Measurements from ENCODE around the gene ASTN2.

The ASTN2 gene

DNA sequence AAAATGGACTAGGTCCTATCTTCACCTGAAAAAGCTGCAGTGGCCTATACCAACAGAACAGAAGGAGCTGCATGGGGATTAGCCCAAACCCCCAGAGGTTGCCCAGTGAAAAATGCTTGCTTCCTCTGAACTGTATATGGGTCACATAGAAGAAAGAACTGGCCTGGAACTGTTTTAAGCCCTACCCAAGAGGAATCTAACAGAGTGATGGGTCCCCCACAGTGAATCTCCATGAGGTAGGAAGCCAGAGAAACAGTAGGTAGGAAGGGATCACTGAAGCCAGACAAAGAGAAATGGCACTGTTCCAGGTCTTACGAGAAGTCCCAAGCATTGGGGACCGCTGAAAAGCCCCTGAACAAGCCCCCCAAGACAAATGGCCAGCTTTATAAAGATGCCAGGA, 756.6 kb downstream of the ASTN2 start:
- DNase-seq (ENCODE audit: low read depth), result no peak

DNA sequence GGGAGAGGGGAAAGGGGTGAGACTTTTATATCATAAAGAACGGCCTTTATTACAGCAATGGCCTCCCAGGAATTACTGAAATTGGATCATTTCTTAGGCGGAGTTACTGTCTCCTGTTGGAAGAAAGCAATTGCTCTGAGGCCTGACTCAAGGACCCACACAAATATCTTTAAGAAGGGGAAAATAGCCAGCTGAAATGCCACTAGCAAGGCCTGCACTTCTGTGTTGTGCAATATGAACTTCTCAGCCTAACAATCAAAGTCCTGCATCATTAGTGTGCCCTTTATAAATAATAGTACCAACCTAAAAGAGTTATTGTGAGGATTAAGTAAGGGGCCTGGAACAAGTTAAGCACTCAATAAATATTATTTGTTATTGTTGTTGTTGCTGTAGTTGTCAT, 757.9 kb downstream of the ASTN2 start:
- DNase-seq (ENCODE audit: low read depth), result no peak

DNA sequence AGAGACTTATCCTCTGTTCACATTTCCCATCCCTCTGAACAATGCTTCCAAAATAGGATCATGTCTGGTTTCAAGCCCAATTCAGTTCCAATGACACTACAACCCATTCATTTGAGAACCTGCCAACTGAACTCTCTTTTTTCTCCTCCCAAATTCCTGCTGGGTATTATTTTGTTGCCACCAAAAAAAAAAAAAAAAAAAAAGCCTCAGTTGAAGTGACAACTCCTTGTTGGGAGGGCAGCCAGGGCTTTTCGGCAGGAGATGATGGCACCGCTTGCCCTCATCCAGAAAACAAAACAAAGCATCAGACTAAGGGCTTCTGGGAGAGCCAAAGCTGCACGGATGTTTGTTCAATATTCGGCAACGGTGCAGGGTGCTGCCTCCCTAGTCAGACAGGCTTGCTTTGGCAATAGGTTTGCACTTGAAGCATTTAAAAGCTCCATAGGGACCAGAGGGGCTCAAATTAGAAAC, 758.3 kb downstream of the ASTN2 start:
- no peak for DNase-seq (ENCODE audit: low read depth)

DNA sequence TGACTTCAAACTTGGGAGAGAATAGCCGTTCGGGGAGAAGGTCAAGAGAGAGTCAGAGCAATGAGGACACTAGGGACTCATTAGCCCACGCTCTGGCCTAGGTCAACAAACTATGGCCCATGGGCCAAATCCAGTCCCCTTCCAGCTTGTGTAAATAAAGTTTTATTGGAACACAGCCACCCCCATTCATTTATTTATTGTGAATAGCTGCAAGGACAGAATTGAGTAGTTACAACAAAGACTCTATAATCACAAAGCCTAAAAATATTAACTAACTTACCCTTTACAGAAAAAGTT, 760.9 kb downstream of the ASTN2 start:
- DNase-seq (ENCODE audit: low read depth), result no peak

DNA sequence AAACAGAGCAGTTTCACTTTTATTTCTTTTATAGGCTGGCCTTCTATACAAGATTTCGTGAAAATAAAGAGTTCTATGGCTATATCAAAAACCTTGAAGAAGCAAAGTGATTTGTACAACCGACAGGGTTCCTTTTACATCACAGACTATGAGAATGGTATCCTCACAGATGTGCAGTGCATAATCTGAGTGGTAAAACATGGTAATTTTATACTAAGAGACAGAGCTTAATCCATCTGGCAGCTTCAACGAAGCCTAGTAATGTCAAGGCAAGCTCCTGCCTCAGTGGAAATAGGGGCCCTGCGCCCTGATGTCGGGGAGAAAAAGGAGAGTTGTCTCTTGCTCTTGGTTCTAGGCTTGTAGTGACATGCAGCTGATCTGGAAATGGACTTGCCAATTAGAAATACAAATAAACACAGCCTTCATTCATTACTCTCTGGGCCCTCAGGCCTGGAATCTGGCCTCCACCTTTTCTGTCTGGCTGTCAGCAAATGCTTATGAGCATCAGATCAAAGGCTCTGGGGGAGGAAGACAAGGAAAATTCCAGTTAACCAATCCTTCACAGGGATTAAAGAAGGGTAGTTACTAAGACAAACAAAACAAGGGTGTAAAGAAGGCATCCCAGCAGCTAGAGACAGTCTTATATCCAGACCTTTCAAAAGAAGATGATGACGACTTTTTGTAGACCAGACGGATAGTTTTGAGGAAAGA, 761.4 kb downstream of the ASTN2 start:
- DNase-seq (ENCODE audit: low read depth), result no peak

DNA sequence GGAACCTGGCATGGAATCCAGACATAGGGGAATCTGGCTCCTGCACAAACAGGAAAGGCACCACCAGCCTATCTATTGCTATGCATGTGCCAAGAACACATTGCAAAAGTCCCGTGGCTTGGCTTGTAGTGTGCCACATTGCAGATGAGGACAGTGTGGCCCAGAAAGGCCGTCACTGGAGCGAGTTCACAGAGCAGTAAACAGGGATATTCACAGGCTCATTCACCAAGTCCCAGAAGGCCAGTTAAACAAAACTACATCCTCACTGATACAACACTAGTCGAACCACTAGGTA, 767.4 kb downstream of the ASTN2 start:
- no peak for DNase-seq (ENCODE audit: low read depth)

DNA sequence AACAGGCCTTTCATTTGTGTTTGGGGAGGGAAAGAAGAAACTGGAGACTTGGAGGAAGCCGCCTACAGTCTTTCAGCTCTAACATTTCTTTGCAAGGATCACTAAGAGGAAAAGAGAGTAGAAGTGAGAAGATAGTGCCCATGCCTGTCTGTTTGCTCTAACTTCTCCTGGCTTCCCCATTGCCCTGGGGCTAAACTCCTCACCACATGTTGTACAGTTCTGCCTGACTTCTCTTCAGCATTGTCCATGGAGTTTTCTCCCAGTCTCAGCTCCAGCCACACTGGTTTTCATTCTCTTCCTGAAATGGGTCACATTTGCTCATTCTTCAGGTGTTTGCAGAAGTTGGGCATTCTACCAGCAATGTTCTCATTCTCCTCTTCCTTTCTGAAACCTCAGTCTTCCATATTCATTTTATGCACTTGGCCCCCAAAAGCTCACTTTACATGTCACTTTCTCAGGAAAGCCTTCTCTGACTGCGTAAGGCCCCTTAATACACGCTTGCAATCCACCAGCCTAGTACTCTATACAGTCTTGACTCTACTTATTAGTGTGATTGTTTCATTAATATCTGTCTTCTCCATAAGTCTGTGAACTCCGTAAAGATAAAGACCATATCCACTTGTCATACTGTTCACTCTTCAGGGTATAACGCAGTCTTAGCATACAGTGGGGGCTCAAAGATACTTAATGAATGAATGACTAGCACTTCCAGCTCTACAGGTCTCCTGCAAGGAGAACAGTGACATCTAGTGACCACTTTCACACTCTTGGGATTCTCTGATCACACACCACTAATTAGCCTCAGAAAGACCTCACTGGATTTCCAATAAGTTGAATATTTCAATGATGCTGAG, 768.0 kb downstream of the ASTN2 start:
- no peak for DNase-seq (ENCODE audit: low read depth)

DNA sequence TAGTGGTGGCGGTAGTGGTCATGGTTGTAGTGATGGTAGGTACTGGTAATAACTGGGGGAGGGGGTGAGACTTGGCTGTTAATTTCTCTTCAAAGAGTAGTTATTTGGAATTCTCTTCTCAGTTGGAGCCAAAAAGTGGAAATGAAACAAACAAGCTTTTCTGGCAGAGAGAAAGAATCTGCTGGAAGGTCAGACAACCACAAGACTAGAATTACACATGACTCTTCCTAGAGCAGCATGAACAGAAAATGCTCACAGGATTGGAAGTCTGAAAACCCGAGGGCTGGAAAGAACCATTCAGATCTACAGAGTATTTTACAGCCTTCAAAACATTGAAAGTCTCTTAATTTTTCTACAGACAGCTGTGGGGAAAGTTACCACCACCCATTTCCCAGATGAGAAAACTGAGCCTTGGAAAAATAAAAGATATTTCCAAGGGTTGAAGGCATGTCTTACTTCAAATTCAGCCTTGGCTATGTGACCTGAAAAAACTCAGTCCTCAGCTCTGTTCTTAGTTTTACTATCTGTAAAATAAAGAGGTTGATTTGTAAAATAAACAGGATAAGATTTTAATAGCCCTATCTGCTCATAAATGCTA, 770.7 kb downstream of the ASTN2 start:
- DNase-seq (ENCODE audit: low read depth), result no peak

DNA sequence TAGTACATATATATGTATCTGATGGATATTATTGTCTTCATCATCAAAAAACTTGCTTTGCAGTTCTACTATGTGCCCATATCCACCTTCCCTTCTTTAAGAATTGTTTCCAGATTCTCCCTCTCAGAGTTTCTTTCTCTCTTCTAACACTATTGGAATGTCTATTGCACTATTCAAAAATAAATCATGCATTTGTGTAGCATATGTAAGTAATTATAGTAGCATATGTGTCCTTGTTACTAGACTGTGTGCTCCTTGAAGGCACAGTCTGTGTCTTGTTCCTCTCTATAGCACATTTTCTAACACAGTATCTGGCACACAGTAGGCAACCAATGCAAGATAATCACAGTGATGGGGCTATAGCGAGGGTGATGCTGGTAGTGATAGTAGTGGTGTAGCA, 771.2 kb downstream of the ASTN2 start:
- DNase-seq (ENCODE audit: low read depth), result no peak

DNA sequence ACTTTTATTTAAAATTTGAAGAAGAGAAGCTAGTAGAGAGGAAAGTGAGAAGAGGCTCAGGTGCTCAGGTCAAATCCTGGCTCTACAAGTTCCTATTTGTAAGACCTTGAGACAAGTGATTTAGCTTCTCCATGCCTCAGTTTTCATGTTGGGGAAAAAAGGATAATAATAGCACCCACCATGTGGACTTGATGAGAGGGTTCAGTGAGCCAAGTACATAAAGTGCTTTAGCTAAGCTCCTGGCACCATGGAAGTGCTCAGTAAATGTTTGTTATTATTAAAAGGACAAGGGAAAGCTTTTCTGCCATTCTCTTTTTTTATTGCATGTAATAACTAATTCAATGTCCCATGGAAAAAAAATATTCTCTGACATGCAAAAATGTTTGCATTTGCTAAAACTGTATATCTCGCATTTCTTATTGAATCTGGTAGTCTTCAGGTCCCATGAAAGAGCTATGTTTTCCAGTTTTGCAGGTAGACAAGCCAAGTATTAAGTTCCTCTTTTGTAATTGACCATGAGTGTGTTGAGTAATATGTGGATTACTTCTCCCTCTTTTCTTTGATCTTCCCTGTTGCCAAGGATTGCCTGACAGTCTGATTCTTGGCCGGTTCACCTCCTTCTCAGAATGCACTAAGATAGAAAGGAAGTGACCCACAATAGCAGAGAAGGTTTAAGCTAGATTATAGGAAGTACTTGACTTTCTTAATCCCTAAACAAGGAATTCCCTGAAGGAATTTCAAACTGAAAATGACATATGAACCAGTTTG, 773.4 kb downstream of the ASTN2 start:
- DNase-seq (ENCODE audit: low read depth), result no peak

DNA sequence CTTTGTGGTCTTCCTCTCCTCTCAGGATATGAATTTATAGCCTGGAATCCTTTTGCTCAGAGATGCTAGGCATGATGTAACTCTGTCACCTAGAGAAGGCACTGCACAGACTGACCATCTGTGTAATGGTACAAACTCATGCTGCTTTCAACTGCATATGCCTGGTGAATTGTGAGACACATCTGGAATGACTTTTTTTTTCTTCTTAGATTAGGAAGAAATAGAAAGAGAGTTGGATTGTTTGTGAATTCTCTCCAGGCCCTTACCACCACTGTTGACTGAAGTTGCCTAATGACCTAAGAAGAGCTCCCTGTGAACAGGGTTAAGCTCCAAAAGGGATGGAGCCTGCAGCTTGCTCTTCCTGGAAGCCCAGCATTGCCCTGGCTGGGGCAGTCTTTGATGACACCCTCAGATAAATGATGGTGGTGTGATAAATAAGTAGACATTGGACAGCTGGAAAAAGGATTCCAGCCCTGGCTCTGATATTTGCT, 775.6 kb downstream of the ASTN2 start:
- DNase-seq (ENCODE audit: low read depth), result no peak

DNA sequence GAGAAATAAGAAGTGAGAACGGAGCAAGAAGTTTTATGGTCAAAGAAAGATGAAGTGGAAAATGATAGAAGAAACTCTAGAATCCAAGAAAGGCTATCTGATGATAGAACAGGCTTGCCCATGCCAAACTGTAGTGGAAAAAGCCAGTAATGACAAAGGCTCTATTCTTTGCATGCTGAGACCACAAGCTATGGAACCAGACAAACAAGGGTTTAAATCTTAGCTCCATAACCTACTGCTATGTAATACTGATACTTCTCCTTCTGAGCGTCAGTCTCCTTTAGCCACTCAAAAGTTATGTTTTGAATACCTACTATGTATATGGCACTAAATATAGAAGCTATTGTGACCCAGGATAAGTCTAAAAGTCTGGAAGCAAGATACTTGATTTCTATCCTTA, 778.9 kb downstream of the ASTN2 start:
- DNase-seq (ENCODE audit: low read depth), result no peak

DNA sequence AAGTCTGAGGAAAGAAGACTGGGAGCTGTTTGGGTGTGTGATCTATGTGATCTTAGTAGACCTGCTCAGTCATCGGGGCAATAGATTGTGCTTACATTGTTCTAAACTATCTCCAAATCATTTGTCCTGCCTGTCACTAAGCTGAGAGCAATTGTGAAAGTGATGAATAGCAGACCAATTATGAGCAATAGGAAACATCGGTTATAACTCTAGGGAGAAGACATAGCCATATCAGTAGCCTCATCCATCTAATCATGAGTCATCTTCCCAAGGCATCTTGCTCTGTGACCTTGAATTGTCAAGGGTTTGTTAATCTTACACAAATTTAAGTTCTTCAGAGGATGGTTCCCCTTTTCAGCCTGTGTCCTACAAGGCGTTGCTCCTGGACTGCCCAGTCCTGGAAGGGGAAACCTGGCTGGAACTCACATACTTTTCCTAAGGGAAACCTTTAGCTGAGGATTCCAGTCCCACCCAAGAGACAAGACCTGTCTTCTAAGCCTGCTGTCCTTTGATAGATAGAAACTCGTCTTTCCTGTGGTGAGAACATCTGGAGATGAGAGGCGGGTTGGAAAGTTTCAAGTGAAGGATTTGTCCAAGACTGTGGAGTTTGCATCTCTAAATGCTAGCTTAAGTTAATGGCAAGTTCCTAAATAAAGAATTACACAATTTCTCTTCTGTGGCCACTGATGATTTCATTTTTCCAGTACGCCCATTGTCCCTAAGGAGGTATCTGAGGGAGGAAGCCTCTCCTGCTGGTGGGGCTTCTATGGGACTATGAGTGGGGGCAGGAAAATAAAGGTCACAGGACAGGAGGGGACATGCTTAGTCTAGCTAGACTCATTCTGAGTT, 781.6 kb downstream of the ASTN2 start:
- no peak for DNase-seq (ENCODE audit: low read depth)

DNA sequence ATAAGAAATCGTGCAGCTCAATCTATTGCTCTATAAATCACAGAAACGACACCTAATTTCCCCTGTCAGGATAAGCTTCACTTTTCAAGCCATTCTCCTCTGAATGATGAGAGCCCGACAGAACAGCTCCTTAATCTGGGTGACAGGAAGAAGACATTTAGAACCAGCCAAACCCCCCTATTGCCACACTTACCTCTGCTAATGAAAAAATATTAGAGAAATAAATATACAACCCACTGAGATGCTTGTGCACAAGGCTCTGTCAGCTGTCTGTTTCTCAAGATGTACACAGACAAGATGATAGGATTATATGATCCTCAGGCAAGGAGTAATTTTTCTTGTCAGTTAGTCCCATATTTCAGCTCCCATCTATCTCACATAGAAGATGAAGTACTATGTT, 785.2 kb downstream of the ASTN2 start:
- DNase-seq (ENCODE audit: low read depth), result no peak

DNA sequence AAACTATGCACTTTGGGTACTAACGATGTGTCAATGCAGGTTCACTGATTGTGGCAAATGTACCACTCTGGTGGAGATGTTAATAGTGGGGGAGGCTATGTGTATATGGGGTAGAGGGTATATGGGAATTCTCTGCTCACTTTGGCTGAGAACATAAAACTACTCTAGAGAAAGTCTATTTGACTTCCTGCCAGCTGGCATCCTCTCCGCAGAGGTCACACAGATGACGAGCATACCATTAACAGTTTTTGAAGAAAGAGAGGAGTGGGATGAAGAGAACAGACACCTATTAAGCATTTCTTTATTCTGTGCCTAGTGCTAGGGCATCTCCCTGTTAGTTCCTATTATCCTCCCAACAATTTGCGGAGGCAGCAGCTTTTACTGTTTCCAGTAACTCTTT, 786.1 kb downstream of the ASTN2 start:
- no peak for DNase-seq (ENCODE audit: low read depth)

DNA sequence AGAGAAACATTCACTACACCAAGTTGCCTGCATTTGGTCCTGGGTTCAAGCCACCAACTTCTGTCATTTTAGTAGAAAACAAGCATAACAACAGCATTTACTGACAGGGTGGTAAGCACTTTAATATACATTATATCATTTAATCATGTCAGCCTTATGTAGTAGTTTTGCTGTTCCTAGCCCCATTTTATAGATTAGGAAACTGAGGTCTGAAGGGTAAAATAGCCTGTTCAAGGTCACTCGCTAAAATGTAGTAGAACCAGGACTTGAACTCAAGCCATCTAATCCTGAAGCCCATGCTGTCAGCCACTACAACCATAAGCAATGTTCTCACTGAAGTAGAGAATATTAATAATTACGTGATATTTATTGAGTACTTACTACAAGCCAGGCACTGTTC, 787.4 kb downstream of the ASTN2 start:
- DNase-seq (ENCODE audit: low read depth), result no peak

DNA sequence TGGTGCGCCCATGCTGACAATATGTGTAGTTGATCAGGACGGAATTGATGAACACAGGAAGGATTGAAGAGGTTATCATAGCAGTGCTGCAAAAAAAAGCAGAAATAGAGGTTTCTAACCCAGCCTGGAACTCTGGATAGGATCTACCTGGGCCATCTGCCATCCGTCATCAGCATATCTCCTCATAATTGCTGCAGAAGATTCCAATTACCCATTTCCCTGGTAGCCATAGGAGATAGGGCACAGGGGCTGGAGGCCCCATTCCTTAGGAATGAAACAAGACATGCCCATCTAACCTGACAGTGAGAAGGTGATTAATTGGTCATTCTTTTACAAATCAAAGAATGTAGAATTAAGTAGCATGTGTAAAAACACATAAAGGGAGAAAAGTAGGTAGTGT, 788.1 kb downstream of the ASTN2 start:
- no peak for DNase-seq (ENCODE audit: low read depth)

DNA sequence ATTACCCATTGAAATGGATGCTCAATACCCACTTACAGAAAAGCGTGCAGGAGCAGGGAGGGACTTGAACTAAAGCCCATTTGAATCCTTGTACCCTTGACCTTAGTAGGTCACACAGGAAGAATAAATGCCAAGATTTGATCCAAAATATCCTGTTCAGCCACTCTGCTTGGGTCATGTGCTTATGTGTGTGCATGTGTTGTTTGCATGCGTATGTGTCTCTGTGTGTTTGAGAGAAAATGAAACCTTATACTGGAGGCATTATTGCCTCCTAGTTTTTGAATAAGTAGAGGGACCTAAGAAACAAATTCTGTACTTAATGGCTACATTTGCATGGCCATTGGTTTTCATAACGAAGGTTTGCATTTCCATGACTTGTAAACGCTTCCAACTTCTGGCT, 791.1 kb downstream of the ASTN2 start:
- no peak for DNase-seq (ENCODE audit: low read depth)

DNA sequence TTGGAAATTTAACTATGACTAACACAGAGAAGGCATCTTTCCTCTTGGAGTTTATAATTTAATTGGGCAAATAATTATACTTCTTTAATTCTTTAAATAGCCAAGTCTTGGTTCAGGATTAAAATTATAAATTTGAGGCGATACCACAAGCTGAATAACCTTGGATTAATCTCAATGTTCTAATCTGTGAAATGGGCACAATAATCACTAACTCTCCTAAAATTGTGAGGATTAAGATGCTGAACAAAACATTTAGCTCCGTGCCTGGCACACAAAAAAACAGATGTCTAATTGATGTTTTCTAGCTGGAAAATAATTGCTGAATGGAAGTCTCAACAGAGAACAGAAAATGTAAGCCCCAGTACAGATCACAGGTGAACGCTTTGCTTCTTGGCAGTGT, 797.5 kb downstream of the ASTN2 start:
- DNase-seq (ENCODE audit: low read depth), result no peak

DNA sequence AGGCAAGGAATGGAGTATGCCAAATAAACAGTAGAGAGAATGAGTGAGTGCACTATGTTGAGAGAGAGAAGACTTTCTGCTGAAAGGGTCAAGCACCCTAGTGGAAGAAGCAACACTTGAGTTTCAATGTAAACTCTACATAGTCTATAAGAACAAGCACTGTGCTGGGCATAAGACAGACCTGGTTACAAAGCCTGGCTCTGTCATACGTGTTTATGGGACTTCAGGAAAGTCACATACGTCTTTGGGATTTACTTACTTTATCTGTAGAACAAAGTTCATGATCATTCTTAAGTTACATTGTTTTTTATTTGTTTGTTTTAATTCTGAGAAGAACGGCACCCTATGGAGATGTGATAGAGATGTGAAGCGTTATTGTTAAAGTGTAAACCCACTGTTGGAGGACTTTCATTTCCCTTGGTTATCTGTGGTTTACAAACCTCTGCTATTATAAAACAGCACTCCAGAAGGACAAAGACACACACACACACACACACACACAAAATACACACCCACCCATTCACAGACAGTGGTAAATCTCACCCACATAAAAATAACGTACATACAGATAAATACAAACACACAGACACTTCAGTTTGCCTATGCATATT, 798.4 kb downstream of the ASTN2 start:
- DNase-seq (ENCODE audit: low read depth), result no peak

DNA sequence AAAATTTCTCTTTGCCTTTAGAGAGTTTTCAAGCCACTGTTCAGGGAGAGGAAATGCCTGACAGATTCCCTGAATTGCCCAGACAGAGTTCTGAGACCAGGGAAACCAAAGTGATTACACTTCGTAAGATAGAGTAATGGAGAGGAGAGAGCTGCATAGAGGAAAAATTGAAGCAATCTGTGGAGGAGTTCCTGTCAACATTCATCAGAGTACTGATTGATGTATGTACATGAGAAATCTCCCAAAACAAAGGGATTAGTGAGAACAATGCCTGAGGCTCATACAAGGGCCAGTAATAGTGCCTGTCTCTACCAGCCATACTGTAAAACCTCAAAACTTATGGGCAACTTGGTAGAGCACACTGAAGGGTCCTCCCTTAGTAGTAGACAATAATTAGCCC, 806.8 kb downstream of the ASTN2 start:
- DNase-seq (ENCODE audit: low read depth), result no peak
